ENCODE results near the gene ZBTB3. TPM values are rescaled to one million over a fixed set of nuclear protein-coding genes. Genes with fewer than 3 reads are reported as not detected.

The ZBTB3 gene
- polyA plus RNA-seq, 1 experiment, result 3.7 TPM

- Histone ChIP-seq H3K9me3 (ENCODE audit: control insufficient read depth, insufficient read depth, low read length) (peaks cover 4% of the 10 kb centered on the region; the same call in 1 of the 2 replicates), H3K27me3 (ENCODE audit: control insufficient read depth, insufficient read depth, low read length) (no peaks in the 10 kb centered on the region), H3K4me3 (ENCODE audit: low read depth, low read length) (peak overlapping the region; percentile 7; the same call in 1 of the 2 replicates), H3K27ac (ENCODE audit: low read depth, low read length) (no peak overlapping the region)
- CTCF ChIA-PET, result interaction anchor here (0.7 to 1.5 kb wide), 2 partner anchors 16 to 93 kb away, joined by 3 to 6 read pairs; partner anchors contain the start of gene NXF1
- POLR2A ChIA-PET, result interaction anchor here (0.6 to 1.3 kb wide), 3 partner anchors 35 to 77 kb away, joined by 3 to 6 read pairs (median 5); partner anchors contain the start of gene ZBTB3
- no peak for TF ChIP-seq CTCF (IDR thresholded peaks at IDR 0.05; ENCODE audit: low read depth, low read length)
- no peak for DNase-seq (ENCODE audit: low read depth, low spot score)
These were observed 35.0 kb upstream of the ZBTB3 start for GRCh38 chr11:62788991-62789390.

GRCh38 chr11:62787005-62787759, 33.2 kb upstream of the ZBTB3 start, which contains the start of gene TMEM179B:
TSS of gene TMEM179B (plus strand) at chr11:62787402. CDS start at chr11:62787432, 30 bp downstream.
- H3K27me3 ChIP-seq (ENCODE audit: control insufficient read depth, insufficient read depth, low read length), result no peaks in the 10 kb centered on the region
- ChIA-PET CTCF (interaction anchor here (0.6 to 3.5 kb wide), 43 partner anchors 8 to 1628 kb away, joined by 3 to 40 read pairs (median 6); partner anchors contain the start of genes EEF1G, HNRNPUL2, STX5 and TAF6L), POLR2A (interaction anchor here (0.5 to 2.9 kb wide), 18 partner anchors 12 to 1069 kb away, joined by 3 to 23 read pairs (median 6); partner anchors contain the start of genes C11orf98, CSKMT, HNRNPUL2 and SLC3A2)
- peaks cover 4% of the 10 kb centered on the region; the same call in 1 of the 2 replicates for H3K9me3 ChIP-seq (ENCODE audit: control insufficient read depth, insufficient read depth, low read length)
- H3K27ac ChIP-seq (ENCODE audit: low read depth, low read length), result peak within 1 kb of the TSS; percentile 73
- peak within 1 kb of the TSS; percentile 89 for H3K4me3 ChIP-seq (ENCODE audit: low read depth, low read length)
- peak; percentile 93 for DNase-seq (ENCODE audit: low read depth, low spot score)
- TF ChIP-seq CTCF (IDR thresholded peaks at IDR 0.05; ENCODE audit: low read depth, low read length), result peak; percentile 70

- Histone ChIP-seq H3K4me3 (ENCODE audit: low read depth, low read length) (peak overlapping the region; percentile 89), H3K27me3 (ENCODE audit: control insufficient read depth, insufficient read depth, low read length) (no peaks in the 10 kb centered on the region), H3K9me3 (ENCODE audit: control insufficient read depth, insufficient read depth, low read length) (peaks cover under 1% of the 10 kb centered on the region; the same call in 1 of the 2 replicates), H3K27ac (ENCODE audit: low read depth, low read length) (peak overlapping the region; percentile 61)
- peak; percentile 99 for TF ChIP-seq CTCF (IDR thresholded peaks at IDR 0.05; ENCODE audit: low read depth, low read length)
- ChIA-PET CTCF (interaction anchor here (0.6 to 3.5 kb wide), 42 partner anchors 9 to 1627 kb away, joined by 3 to 40 read pairs (median 6); partner anchors contain the start of genes EEF1G, HNRNPUL2, STX5 and TAF6L), POLR2A (interaction anchor here (0.5 to 2.9 kb wide), 18 partner anchors 11 to 1516 kb away, joined by 3 to 23 read pairs (median 6); partner anchors contain the start of genes C11orf98, CSKMT, HNRNPUL2 and SLC3A2)
- no peak for DNase-seq (ENCODE audit: low read depth, low spot score)
These were observed 32.5 kb upstream of the ZBTB3 start for GRCh38 chr11:62786318-62787004.

GRCh38 chr11:62782753-62783152, 28.8 kb upstream of the ZBTB3 start:
- ChIA-PET CTCF (no interaction called here), POLR2A (no interaction called here)
- no peaks in the 10 kb centered on the region for H3K27me3 ChIP-seq (ENCODE audit: control insufficient read depth, insufficient read depth, low read length)
- no peaks in the 10 kb centered on the region; the same call in 1 of the 2 replicates for H3K9me3 ChIP-seq (ENCODE audit: control insufficient read depth, insufficient read depth, low read length)
- DNase-seq (ENCODE audit: low read depth, low spot score), result no peak
- H3K4me3 ChIP-seq (ENCODE audit: low read depth, low read length), result no peak overlapping the region
- no peak for TF ChIP-seq CTCF (IDR thresholded peaks at IDR 0.05; ENCODE audit: low read depth, low read length)
- H3K27ac ChIP-seq (ENCODE audit: low read depth, low read length), result no peak overlapping the region

All from AG04450 (cell line).